Endothelial cell (in vitro differentiated cells): ENCODE results near the gene PRKD3. TPM values are rescaled to one million over a fixed set of nuclear protein-coding genes. Genes with fewer than 3 reads are reported as not detected.
A peak's percentile ranks its signal among the peaks of the same experiment; 100 is the strongest.

ENCODE experiments used
- DNase-seq: peaks from one replicate; pipeline ENCODE4 v3.0.0; 2021; ENCODE audit warnings: low spot score
- H3K27ac Mint-ChIP-seq: one replicate; pipeline ENCODE4 v1.8.0; 2021; ENCODE audit warnings: mixed read lengths, inconsistent platforms; ENCODE audit not compliant: unreplicated experiment
- H3K27me3 Mint-ChIP-seq: one replicate; pipeline ENCODE4 v1.8.0; 2021; ENCODE audit warnings: mild to moderate bottlenecking, moderate library complexity, mixed read lengths, inconsistent platforms; ENCODE audit not compliant: unreplicated experiment
- H3K36me3 Mint-ChIP-seq: one replicate; pipeline ENCODE4 v1.8.0; 2021; ENCODE audit warnings: mild to moderate bottlenecking, low read depth, mixed read lengths, inconsistent platforms; ENCODE audit not compliant: unreplicated experiment
- H3K4me1 Mint-ChIP-seq: one replicate; pipeline ENCODE4 v1.8.0; 2021; ENCODE audit warnings: mild to moderate bottlenecking, mixed read lengths, inconsistent platforms; ENCODE audit not compliant: unreplicated experiment
- H3K4me3 Mint-ChIP-seq: one replicate; pipeline ENCODE4 v1.8.0; 2021; ENCODE audit warnings: mild to moderate bottlenecking, mixed read lengths, inconsistent platforms; ENCODE audit not compliant: unreplicated experiment
- H3K9me3 Mint-ChIP-seq: one replicate; pipeline ENCODE4 v1.8.0; 2021; ENCODE audit warnings: mixed read lengths, inconsistent platforms; ENCODE audit not compliant: unreplicated experiment
- CTCF ChIP-seq: fragments of 200-600 bp; sonication (generic); IDR thresholded peaks from one replicate; pipeline ENCODE4 v1.5.0; 2021; ENCODE audit warnings: antibody characterized with exemption; ENCODE audit not compliant: unreplicated experiment
- total RNA-seq: library from RNA; stranded (reverse); fragmentation: NEBNext Ultra II Directional; extraction: Animal tissue kit (Norgen Biotek cat#: 25700); gene quantifications from one replicate; pipeline ENCODE4 v1.2.1, GENCODE V29; 2021; ENCODE audit not compliant: unreplicated experiment

The PRKD3 gene
- total RNA-seq, 1 donor from 2014 or later, result 71.3 TPM

GRCh38 chr2:37354531-37354930, 29.9 kb upstream of the PRKD3 start:
- H3K4me1 Mint-ChIP-seq, result peaks cover 8% of the 10 kb centered on the region
- no peak overlapping the region for H3K4me3 Mint-ChIP-seq
- no peak overlapping the region for H3K27ac Mint-ChIP-seq
- no peaks in the 10 kb centered on the region for H3K27me3 Mint-ChIP-seq
- DNase-seq, result no peak
- H3K36me3 Mint-ChIP-seq, result no peaks in the 10 kb centered on the region
- no peaks in the 10 kb centered on the region for H3K9me3 Mint-ChIP-seq
- TF ChIP-seq CTCF, result no peak

GRCh38 chr2:37350034-37350433, 25.4 kb upstream of the PRKD3 start:
- no peaks in the 10 kb centered on the region for H3K9me3 Mint-ChIP-seq
- TF ChIP-seq CTCF, result no peak
- peak overlapping the region; percentile 39 for H3K27ac Mint-ChIP-seq
- H3K4me1 Mint-ChIP-seq, result peaks cover 28% of the 10 kb centered on the region
- H3K27me3 Mint-ChIP-seq, result peaks cover 2% of the 10 kb centered on the region
- no peak for DNase-seq
- no peak overlapping the region for H3K4me3 Mint-ChIP-seq
- no peaks in the 10 kb centered on the region for H3K36me3 Mint-ChIP-seq

GRCh38 chr2:37349231-37349860, 24.7 kb upstream of the PRKD3 start:
- Mint-ChIP-seq H3K4me1 (peaks cover 29% of the 10 kb centered on the region), H3K9me3 (no peaks in the 10 kb centered on the region), H3K4me3 (no peak overlapping the region), H3K27ac (peak overlapping the region; percentile 61), H3K27me3 (peaks cover 2% of the 10 kb centered on the region), H3K36me3 (no peaks in the 10 kb centered on the region)
- no peak for TF ChIP-seq CTCF
- DNase-seq, result no peak

GRCh38 chr2:37348155-37348554, 23.5 kb upstream of the PRKD3 start:
- Mint-ChIP-seq H3K36me3 (no peaks in the 10 kb centered on the region), H3K4me3 (no peak overlapping the region), H3K9me3 (no peaks in the 10 kb centered on the region), H3K27ac (peak overlapping the region; percentile 61), H3K4me1 (peaks cover 38% of the 10 kb centered on the region), H3K27me3 (peaks cover 5% of the 10 kb centered on the region)
- no peak for TF ChIP-seq CTCF
- no peak for DNase-seq

- Mint-ChIP-seq H3K36me3 (no peaks in the 10 kb centered on the region), H3K4me3 (peak within 1 kb of the TSS; percentile 92), H3K27me3 (peaks cover 5% of the 10 kb centered on the region), H3K4me1 (peaks cover 50% of the 10 kb centered on the region), H3K9me3 (no peaks in the 10 kb centered on the region), H3K27ac (peak within 1 kb of the TSS; percentile 65)
- no peak for TF ChIP-seq CTCF
- DNase-seq, result peak; percentile 63
These were observed 20.1 kb upstream of the PRKD3 start, which contains the start of gene QPCT for GRCh38 chr2:37344453-37345361. Gene QPCT (plus strand): TSS chr2:37344630. CDS start chr2:37344732, 102 bp downstream.
